ENCODE data around the gene COL6A5. TPM values are rescaled to one million over a fixed set of nuclear protein-coding genes. Genes with fewer than 3 reads are reported as not detected.
"Not testable (repeated sequence)": the region's sequence is repeated elsewhere in the genome, so short reads cannot be mapped to it uniquely, and the experiment has no call there.

The COL6A5 gene
- total RNA-seq, 2 experiments from 2014 or later = not detected

DNA sequence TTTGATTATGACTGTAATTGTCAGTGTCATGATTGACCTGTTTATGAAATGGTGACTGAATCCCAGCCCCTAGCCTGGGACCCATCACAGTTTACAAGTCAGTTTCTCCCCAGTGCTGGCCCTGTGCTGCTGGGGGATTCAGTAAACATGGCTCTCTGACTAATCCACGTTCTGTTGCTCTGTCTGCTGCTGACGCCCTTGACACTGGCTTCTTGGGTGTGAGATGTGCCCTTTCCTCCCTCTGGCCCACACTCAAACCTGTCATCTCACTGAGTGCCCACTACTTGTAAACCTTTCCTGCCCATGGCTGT, 84.2 kb downstream of the COL6A5 start:
- Mint-ChIP-seq H3K27me3 (peaks cover 7% of the 10 kb centered on the region), H3K9me3 (no peaks in the 10 kb centered on the region), H3K4me3 (no peak overlapping the region), H3K4me1 (no peaks in the 10 kb centered on the region), H3K36me3 (ENCODE audit: low read depth) (no peaks in the 10 kb centered on the region), H3K27ac (no peak overlapping the region)
- ChIA-PET CTCF (interaction anchor here (0.6 kb wide), 1 partner anchor 124 kb away, joined by 3 read pairs; no protein-coding TSS in a partner anchor), POLR2A (no interaction called here)
- no peak for DNase-seq

DNA sequence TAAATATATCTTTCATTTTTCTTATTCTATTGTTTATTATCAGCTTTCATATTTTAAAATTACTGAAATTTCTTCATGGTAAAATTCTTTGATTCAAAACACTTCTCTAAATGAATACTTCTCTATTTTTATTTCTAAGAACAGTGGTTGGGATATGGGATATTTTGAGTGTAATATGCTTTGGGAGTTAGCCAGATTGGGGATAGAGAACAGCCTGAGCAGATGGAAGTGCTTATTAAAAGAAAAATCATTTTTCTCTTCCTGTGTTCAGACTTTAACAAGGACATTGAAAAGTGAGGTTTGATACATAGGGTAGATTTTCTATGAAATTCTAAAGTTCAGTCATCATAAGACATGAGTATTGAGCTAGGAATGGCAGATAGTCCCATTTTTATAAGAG, 84.8 kb downstream of the COL6A5 start:
- no peak for DNase-seq
- Mint-ChIP-seq H3K4me1 (no peaks in the 10 kb centered on the region), H3K27me3 (peaks cover 7% of the 10 kb centered on the region), H3K36me3 (ENCODE audit: low read depth) (no peaks in the 10 kb centered on the region), H3K4me3 (no peak overlapping the region), H3K27ac (no peak overlapping the region), H3K9me3 (no peaks in the 10 kb centered on the region)
- ChIA-PET POLR2A (no interaction called here), CTCF (no interaction called here)

- DNase-seq; H3K27ac Mint-ChIP-seq; H3K4me1 Mint-ChIP-seq; H3K9me3 Mint-ChIP-seq; H3K4me3 Mint-ChIP-seq; POLR2A ChIA-PET; H3K36me3 Mint-ChIP-seq (ENCODE audit: low read depth); CTCF ChIA-PET: not testable (repeated sequence)
- peaks cover 14% of the 10 kb centered on the region for H3K27me3 Mint-ChIP-seq
Measured at GRCh38 chr3:130432086-130432485, 86.6 kb downstream of the COL6A5 start.

DNA sequence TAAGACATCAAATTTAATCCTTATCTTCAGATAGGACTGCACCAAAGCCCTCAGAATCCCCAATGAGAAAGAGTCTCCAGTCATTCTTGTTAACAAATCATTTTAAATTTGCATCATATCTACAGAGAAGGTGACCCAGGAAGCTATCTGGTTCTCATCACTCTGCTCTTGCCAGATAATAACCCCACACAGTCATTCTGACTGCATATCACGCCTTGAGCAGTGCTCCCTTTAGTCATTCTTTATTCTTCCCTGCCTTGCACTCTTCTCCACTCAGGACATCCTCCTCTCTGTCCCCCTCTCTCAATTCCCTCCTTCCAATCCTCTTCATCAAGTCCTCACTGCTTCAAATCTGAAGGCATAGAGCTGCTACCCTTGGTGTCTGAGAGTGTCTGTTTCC, 87.8 kb downstream of the COL6A5 start:
- H3K36me3 Mint-ChIP-seq (ENCODE audit: low read depth) = no peaks in the 10 kb centered on the region
- H3K4me3 Mint-ChIP-seq = no peak overlapping the region
- no peaks in the 10 kb centered on the region for H3K4me1 Mint-ChIP-seq
- CTCF ChIA-PET = no interaction called here
- POLR2A ChIA-PET = no interaction called here
- H3K27ac Mint-ChIP-seq = no peak overlapping the region
- no peak for DNase-seq
- no peaks in the 10 kb centered on the region for H3K9me3 Mint-ChIP-seq
- peaks cover 15% of the 10 kb centered on the region for H3K27me3 Mint-ChIP-seq

DNA sequence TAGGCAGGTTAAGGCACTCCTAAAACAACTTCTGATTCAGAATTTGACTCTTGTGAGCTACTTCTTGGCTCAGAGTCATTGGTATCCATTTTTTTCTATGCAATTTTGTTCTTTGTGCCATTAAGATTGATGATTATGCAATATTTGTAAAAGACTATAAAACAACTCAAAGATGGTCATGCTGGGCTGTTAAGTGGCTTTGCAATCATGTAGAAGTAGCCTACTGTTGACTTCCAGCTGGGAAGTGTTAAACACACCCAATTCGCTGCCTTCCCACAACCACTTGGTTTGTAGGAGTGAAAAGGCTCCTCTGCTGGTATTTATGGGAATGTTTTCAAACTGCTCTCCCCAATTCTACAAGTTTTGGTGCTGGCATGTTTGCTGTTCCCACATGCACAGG, 96.8 kb downstream of the COL6A5 start:
- CTCF ChIA-PET = no interaction called here
- POLR2A ChIA-PET = no interaction called here
- Mint-ChIP-seq H3K27ac (no peak overlapping the region), H3K36me3 (ENCODE audit: low read depth) (no peaks in the 10 kb centered on the region), H3K4me3 (no peak overlapping the region), H3K27me3 (peaks cover 4% of the 10 kb centered on the region), H3K4me1 (no peaks in the 10 kb centered on the region), H3K9me3 (no peaks in the 10 kb centered on the region)
- no peak for DNase-seq

DNA sequence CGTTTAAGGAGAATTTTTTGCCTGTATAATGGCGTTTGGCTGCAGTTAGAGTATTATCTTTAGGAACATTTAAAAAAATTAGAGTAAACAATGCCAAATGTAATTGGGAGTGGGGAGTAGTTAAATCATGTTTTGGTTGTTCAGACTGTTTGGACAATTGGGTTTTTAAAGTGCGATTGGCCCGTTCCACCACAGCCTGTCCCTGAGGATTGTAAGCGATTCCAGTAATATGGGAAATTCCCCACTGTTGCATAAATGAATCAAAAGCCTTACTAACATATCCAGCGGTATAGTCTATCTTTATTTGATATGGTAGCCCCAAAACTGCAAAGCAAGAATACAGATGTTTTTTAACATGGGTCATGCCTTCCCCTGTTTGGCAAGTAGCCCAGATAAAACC, 101.4 kb downstream of the COL6A5 start:
- H3K27me3 Mint-ChIP-seq, POLR2A ChIA-PET: not testable (repeated sequence)

GRCh38 chr3:130448155-130448554, 102.7 kb downstream of the COL6A5 start:
- POLR2A ChIA-PET; H3K27ac Mint-ChIP-seq; CTCF ChIA-PET; H3K27me3 Mint-ChIP-seq; H3K4me3 Mint-ChIP-seq; H3K36me3 Mint-ChIP-seq (ENCODE audit: low read depth); H3K4me1 Mint-ChIP-seq; DNase-seq: not testable (repeated sequence)
- peaks cover 11% of the 10 kb centered on the region for H3K9me3 Mint-ChIP-seq

More for the DNA sequence above, 101.4 kb downstream of the COL6A5 start:
- H3K4me3 Mint-ChIP-seq; CTCF ChIA-PET; H3K36me3 Mint-ChIP-seq (ENCODE audit: low read depth); H3K9me3 Mint-ChIP-seq; DNase-seq; H3K27ac Mint-ChIP-seq; H3K4me1 Mint-ChIP-seq: not testable (repeated sequence)

DNA sequence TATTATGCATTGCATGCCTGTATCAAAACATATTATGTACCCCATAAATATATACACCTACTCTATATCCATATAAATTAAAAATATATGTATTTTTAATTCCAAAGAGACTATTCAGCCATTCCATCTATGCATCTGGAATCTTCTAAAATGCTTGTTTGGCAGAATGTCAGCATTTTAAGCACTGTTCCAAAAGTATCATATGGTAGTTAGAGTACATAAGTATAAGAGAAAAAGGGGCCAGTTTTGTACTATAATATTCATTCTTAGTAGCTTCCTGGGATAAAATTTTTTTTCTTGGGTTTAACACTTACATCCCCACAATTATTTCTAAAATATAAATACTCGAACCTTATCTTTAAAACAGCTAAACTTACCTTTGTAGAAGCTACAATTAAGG, 111.1 kb downstream of the COL6A5 start:
- CTCF ChIA-PET = no interaction called here
- Mint-ChIP-seq H3K36me3 (ENCODE audit: low read depth) (no peaks in the 10 kb centered on the region), H3K4me3 (no peak overlapping the region), H3K9me3 (peaks cover 7% of the 10 kb centered on the region), H3K27me3 (peaks cover 18% of the 10 kb centered on the region), H3K27ac (no peak overlapping the region), H3K4me1 (no peaks in the 10 kb centered on the region)
- POLR2A ChIA-PET = no interaction called here
- no peak for DNase-seq

DNA sequence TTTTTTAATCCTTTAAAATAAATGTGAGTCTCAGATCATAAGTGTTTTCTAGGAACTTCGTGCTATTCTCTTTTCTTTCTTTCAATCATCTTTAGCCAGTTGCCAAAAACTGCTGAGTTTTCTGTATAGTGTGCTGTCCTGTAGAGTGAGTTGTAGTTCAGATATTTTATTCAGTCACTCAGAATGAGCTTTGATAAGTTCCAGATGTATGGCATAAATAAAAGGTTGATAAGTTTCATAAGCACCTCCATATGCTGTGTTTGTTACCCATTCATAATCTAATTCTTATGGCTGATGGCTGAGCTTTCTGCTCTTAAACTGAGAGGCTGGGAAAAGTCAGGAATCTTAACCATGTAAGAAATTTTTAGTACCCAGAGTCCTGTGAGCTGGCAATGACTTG, 112.2 kb downstream of the COL6A5 start:
- POLR2A ChIA-PET = no interaction called here
- no peak overlapping the region for H3K27ac Mint-ChIP-seq

GRCh38 chr3:130459944-130460343, 114.5 kb downstream of the COL6A5 start:
- ChIA-PET POLR2A (no interaction called here), CTCF (no interaction called here)
- no peak for DNase-seq
- Mint-ChIP-seq H3K4me1 (no peaks in the 10 kb centered on the region), H3K27me3 (peaks cover 18% of the 10 kb centered on the region), H3K9me3 (no peaks in the 10 kb centered on the region), H3K4me3 (no peak overlapping the region), H3K36me3 (ENCODE audit: low read depth) (no peaks in the 10 kb centered on the region), H3K27ac (no peak overlapping the region)

More for the DNA sequence above, 112.2 kb downstream of the COL6A5 start:
- no peak for DNase-seq
- H3K36me3 Mint-ChIP-seq (ENCODE audit: low read depth) = no peaks in the 10 kb centered on the region
- no peaks in the 10 kb centered on the region for H3K4me1 Mint-ChIP-seq
- H3K9me3 Mint-ChIP-seq = no peaks in the 10 kb centered on the region
- no peak overlapping the region for H3K4me3 Mint-ChIP-seq
- CTCF ChIA-PET = no interaction called here
- H3K27me3 Mint-ChIP-seq = peaks cover 18% of the 10 kb centered on the region

- ChIA-PET POLR2A (no interaction called here), CTCF (no interaction called here)
- no peaks in the 10 kb centered on the region for H3K4me1 Mint-ChIP-seq
- H3K36me3 Mint-ChIP-seq (ENCODE audit: low read depth) = no peaks in the 10 kb centered on the region
- peaks cover 17% of the 10 kb centered on the region for H3K27me3 Mint-ChIP-seq
- no peak overlapping the region for H3K4me3 Mint-ChIP-seq
- DNase-seq = no peak
- no peak overlapping the region for H3K27ac Mint-ChIP-seq
- H3K9me3 Mint-ChIP-seq = no peaks in the 10 kb centered on the region
Measured at GRCh38 chr3:130462089-130462488, 116.6 kb downstream of the COL6A5 start.

- Mint-ChIP-seq H3K4me1 (no peaks in the 10 kb centered on the region), H3K27ac (no peak overlapping the region), H3K27me3 (peaks cover 12% of the 10 kb centered on the region), H3K9me3 (no peaks in the 10 kb centered on the region), H3K4me3 (no peak overlapping the region), H3K36me3 (ENCODE audit: low read depth) (no peaks in the 10 kb centered on the region)
- ChIA-PET POLR2A (no interaction called here), CTCF (no interaction called here)
- no peak for DNase-seq
Measured at GRCh38 chr3:130463221-130463620, 117.7 kb downstream of the COL6A5 start.

- H3K27me3 Mint-ChIP-seq = peaks cover 18% of the 10 kb centered on the region
- no peaks in the 10 kb centered on the region for H3K9me3 Mint-ChIP-seq
- ChIA-PET POLR2A (no interaction called here), CTCF (no interaction called here)
- no peak overlapping the region for H3K4me3 Mint-ChIP-seq
- H3K27ac Mint-ChIP-seq = no peak overlapping the region
- H3K4me1 Mint-ChIP-seq = no peaks in the 10 kb centered on the region
- no peak for DNase-seq
- no peaks in the 10 kb centered on the region for H3K36me3 Mint-ChIP-seq (ENCODE audit: low read depth)
Measured at GRCh38 chr3:130465521-130465920, 120.0 kb downstream of the COL6A5 start.

- H3K27me3 Mint-ChIP-seq = peaks cover 23% of the 10 kb centered on the region
- POLR2A ChIA-PET = no interaction called here
- no peak for DNase-seq
- no peaks in the 10 kb centered on the region for H3K9me3 Mint-ChIP-seq
- CTCF ChIA-PET = no interaction called here
- H3K27ac Mint-ChIP-seq = no peak overlapping the region
- no peaks in the 10 kb centered on the region for H3K4me1 Mint-ChIP-seq
- H3K4me3 Mint-ChIP-seq = no peak overlapping the region
- no peaks in the 10 kb centered on the region for H3K36me3 Mint-ChIP-seq (ENCODE audit: low read depth)
Measured at GRCh38 chr3:130468311-130468710, 122.8 kb downstream of the COL6A5 start.

GRCh38 chr3:130470126-130470525, 124.7 kb downstream of the COL6A5 start:
- Mint-ChIP-seq H3K4me3 (no peak overlapping the region), H3K27ac (no peak overlapping the region), H3K27me3 (peaks cover 19% of the 10 kb centered on the region), H3K36me3 (ENCODE audit: low read depth) (no peaks in the 10 kb centered on the region), H3K9me3 (no peaks in the 10 kb centered on the region), H3K4me1 (no peaks in the 10 kb centered on the region)
- ChIA-PET CTCF (no interaction called here), POLR2A (no interaction called here)
- no peak for DNase-seq
